BJ (cell line): ENCODE results near the gene NUP85. TPM values are rescaled to one million over a fixed set of nuclear protein-coding genes. Genes with fewer than 3 reads are reported as not detected.

Experiments used
- CTCF ChIA-PET: fragments of 350-600 bp; formaldehyde crosslinking; extraction: SDS; loops from one replicate; lab custom pipeline; 2021; ENCODE audit warnings: antibody characterized with exemption, inconsistent platforms; lab: Yijun Ruan, JAX
- POLR2A ChIA-PET: fragments of 300-600 bp; sonication (Branson Sonifier 250); formaldehyde crosslinking; extraction: SDS; loops from one replicate; lab custom pipeline; 2021; ENCODE audit warnings: antibody characterized with exemption; lab: Charles Lee
- DNase-seq: peaks from one replicate; pipeline ENCODE4 v3.0.0-alpha.2; 2011; ENCODE audit warnings: low read depth
- H3K27me3 ChIP-seq: 2 replicates; pipeline ENCODE4 v1.6.0; 2011; ENCODE audit warnings: low read length; ENCODE audit not compliant: control insufficient read depth, insufficient read depth
- H3K36me3 ChIP-seq: 2 replicates; pipeline ENCODE4 v1.5.1; 2011; ENCODE audit warnings: low read length; ENCODE audit not compliant: control insufficient read depth, insufficient read depth
- H3K4me3 ChIP-seq: 2 replicates; pipeline ENCODE4 v1.5.1; 2011; ENCODE audit warnings: low read depth, mild to moderate bottlenecking, control low read depth, low read length
- polyA plus RNA-seq: library from polyadenylated mRNA; depleted of rRNA; stranded (reverse); fragments of >200 nt; gene quantifications from 2 replicates; pipeline ENCODE4 v1.2.3, GENCODE V29; 2011
- TF ChIP-seq, protein P1 (sequence below): IDR thresholded peaks from 2 replicates; pipeline ENCODE4 v1.5.1; 2011; ENCODE audit warnings: low read depth, mild to moderate bottlenecking, control low read depth, inconsistent platforms, low read length, moderate library complexity; ENCODE audit not compliant: insufficient read depth

NUP85 gene
- polyA plus RNA-seq, 1 experiment = 74.1 TPM

DNA sequence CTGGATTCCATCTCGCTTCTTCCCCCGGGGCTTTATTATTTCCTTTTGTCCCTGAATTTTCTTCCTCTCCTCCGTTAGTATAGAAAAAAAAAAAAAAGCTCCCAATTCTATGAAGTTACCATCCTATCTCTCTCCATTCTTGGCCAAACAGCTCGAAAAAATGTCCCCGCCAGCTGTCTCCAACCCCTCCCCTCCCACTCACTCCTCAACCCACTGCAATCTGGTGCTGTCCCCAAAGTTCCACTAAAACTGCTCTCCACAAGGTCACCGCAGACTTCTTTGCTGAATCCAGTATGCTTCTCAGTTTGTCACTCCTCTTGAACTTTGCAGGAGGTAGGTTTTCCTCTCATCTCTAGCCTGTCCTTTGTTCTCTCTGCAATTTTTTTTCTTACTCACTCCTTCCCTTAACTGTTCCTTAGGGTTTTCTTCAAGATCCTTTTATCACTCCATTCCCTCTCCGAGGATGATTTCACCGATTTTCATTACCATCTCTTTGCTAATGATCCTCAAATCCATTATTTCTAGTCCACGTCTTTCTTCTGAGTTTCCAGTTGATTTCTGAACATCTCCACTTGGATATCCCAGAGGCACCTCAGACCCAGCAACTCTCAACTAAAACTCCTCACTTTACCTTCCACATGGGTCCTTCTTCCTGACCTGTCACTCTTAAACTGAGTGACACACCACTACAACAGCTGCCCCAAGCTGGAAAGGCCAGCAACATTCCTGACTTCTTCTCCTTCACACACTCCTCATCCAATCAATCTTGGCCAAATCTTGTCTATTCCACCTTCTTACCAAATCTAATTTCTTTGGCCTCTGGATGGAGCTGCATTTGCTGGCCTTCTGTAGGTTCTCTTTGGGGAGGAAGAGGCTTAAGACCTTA is 21.2 kb upstream of the NUP85 start:
- Histone ChIP-seq H3K4me3 (no peak overlapping the region), H3K27me3 (no peaks in the 10 kb centered on the region), H3K36me3 (0 out of 2 replicates have a peak, but pooled peaks cover 2% of the 10 kb centered on the region)
- CTCF ChIA-PET = interaction anchor here (1.0 to 1.9 kb wide), 3 partner anchors 18 to 223 kb away, joined by 3 to 12 read pairs (median 4); no protein-coding TSS in a partner anchor
- TF ChIP-seq, protein P1, sequence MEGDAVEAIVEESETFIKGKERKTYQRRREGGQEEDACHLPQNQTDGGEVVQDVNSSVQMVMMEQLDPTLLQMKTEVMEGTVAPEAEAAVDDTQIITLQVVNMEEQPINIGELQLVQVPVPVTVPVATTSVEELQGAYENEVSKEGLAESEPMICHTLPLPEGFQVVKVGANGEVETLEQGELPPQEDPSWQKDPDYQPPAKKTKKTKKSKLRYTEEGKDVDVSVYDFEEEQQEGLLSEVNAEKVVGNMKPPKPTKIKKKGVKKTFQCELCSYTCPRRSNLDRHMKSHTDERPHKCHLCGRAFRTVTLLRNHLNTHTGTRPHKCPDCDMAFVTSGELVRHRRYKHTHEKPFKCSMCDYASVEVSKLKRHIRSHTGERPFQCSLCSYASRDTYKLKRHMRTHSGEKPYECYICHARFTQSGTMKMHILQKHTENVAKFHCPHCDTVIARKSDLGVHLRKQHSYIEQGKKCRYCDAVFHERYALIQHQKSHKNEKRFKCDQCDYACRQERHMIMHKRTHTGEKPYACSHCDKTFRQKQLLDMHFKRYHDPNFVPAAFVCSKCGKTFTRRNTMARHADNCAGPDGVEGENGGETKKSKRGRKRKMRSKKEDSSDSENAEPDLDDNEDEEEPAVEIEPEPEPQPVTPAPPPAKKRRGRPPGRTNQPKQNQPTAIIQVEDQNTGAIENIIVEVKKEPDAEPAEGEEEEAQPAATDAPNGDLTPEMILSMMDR = no peak
- POLR2A ChIA-PET = no interaction called here
- no peak for DNase-seq

DNA sequence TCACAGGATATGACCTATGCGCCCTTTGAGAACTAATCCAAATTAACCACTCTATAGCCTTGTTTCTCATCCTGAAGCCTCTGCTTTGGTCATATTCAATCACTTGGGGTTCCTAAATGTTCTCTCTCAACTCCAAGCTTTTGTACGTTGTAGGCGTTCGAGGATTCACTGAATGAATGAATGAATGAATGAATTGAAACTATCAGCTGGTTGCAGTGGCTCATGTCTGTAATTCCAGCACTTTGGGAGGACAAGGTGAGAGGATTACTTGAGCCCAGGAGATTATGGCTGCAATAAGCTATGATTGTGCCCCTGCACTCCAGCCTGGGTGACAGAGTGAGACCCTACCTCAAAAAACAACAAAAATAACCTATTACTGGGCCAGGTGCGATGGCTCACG is 16.9 kb upstream of the NUP85 start:
- POLR2A ChIA-PET = no interaction called here
- no peaks in the 10 kb centered on the region for H3K36me3 ChIP-seq
- H3K27me3 ChIP-seq = no peaks in the 10 kb centered on the region
- TF ChIP-seq, protein P1 = no peak
- DNase-seq = no peak
- CTCF ChIA-PET = interaction anchor here (1.1 to 7.2 kb wide), 2 partner anchors 13 to 128 kb away, joined by 3 to 44 read pairs; no protein-coding TSS in a partner anchor
- no peak overlapping the region for H3K4me3 ChIP-seq

DNA sequence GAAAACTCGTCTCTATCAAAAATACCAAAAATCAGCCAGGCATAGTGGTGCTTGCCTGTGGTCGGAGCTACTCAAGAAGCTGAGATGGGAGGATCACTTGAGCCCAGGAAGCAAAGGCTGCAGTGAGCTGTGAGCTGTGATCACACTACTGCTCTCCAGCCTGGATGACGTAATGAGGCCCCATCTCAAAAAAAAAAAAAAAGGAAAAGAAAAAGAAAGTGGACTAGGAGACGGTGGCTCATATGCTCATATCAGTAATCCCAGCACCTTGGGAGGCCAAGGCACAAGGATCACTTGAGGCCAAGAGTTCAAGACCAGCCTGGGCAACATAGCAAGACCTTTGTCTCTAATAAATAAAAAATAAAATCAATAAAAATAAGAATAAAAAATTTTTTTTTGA is 13.9 kb upstream of the NUP85 start:
- TF ChIP-seq, protein P1 = no peak
- H3K36me3 ChIP-seq = no peaks in the 10 kb centered on the region
- CTCF ChIA-PET = interaction anchor here (0.8 to 7.2 kb wide), 3 partner anchors 10 to 132 kb away, joined by 3 to 44 read pairs (median 4); no protein-coding TSS in a partner anchor
- POLR2A ChIA-PET = no interaction called here
- no peaks in the 10 kb centered on the region for H3K27me3 ChIP-seq
- no peak for DNase-seq
- H3K4me3 ChIP-seq = no peak overlapping the region

DNA sequence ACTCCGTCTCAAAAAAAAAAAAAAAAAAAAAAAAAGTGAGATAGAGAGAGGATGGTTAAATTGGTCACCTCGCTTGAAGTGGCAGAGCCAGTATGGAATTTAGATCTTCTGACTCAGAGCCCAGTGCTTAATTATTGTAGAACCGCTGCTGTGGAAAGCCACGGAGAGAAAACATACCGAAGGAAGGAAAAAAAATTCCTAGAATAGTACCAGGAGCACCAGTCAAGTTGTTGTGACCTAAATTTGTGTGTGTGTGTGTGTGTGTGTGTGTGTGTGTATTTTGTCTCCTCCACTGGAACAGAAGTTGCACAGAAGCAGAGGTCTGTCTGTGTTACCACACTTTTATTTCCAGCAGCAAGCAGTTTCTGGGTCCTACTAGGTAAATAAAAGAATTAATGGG is 10.6 kb upstream of the NUP85 start:
- DNase-seq = no peak
- Histone ChIP-seq H3K27me3 (no peaks in the 10 kb centered on the region), H3K36me3 (no peaks in the 10 kb centered on the region), H3K4me3 (no peak overlapping the region)
- POLR2A ChIA-PET = no interaction called here
- CTCF ChIA-PET = no interaction called here
- TF ChIP-seq, protein P1 = no peak

DNA sequence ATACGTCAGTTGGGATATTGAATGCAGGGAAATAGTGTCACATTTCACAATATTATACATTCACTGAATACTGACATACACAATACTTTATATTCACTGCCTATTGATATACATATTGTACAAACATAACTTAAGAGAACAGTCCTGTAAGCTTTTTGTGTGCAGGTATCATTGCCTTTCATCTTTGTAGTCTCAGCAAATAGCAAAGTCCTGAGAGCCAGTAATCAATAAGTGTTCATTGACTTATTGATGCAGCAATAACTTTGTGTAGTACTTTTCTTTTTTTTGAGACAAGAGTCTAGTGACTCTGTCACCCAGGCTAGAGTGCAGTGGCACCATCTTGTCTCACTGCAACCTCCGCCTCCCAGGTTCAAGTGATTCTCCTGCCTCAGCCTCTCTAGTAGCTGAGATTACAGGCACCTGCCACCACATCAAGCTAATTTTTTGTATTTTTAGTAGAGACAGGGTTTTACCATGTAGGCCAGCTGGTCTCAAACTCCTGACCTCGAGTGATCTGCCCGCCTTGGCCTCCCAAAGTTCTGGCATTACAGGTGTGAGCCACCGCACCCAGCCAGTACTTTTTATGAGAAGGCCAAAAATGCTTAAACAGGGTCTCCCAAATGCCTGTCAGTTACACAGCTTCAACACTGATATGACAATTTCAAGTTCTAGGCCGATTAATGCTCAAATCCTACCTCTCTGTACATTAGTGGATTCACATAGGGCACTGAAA is 5.4 kb upstream of the NUP85 start:
- CTCF ChIA-PET = interaction anchor here (1.1 to 6.1 kb wide), 8 partner anchors 10 to 238 kb away, joined by 3 to 77 read pairs (median 21); partner anchors contain the start of gene ARMC7
- POLR2A ChIA-PET = interaction anchor here (0.5 kb wide), 1 partner anchor 55 kb away, joined by 3 read pairs; no protein-coding TSS in a partner anchor
- TF ChIP-seq, protein P1 = no peak
- H3K4me3 ChIP-seq = no peak overlapping the region
- H3K36me3 ChIP-seq = no peaks in the 10 kb centered on the region
- H3K27me3 ChIP-seq = no peaks in the 10 kb centered on the region
- no peak for DNase-seq
